GM12801 (cell line): Measurements from ENCODE around the gene TMEM18.

Source experiments
- TF ChIP-seq, protein P1 (sequence below): IDR thresholded peaks from one replicate; pipeline ENCODE4 v1.5.1; 2011; ENCODE audit warnings: control low read depth; ENCODE audit not compliant: insufficient read length; ENCODE audit errors: extremely low read depth

Gene TMEM18

DNA sequence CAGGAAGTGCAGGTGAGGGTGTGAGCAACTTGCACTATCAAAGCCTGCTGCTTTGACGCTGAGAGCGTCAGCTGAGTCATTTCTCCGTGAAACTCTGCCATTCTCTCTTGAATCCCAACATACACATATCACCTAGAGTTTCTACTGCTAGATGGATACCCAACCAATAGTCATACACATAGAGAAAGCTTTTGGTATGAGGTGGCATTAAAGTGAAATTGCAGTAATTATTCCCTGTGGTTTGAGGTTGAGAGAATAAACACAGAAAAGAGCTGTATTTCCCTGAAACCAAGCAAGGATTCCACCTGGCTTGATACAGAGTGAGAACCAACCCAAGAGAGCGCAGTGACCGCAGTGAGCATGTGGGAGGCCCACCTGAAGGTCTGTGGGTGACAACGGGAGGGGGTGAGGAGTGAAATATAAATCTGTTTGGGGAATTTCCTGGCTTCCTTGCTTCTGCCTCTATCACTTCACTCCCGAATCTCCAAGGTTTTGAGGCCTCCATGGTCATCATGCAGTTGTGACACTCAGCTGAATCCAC, 28.8 kb upstream of the TMEM18 start:
- TF ChIP-seq, protein P1, sequence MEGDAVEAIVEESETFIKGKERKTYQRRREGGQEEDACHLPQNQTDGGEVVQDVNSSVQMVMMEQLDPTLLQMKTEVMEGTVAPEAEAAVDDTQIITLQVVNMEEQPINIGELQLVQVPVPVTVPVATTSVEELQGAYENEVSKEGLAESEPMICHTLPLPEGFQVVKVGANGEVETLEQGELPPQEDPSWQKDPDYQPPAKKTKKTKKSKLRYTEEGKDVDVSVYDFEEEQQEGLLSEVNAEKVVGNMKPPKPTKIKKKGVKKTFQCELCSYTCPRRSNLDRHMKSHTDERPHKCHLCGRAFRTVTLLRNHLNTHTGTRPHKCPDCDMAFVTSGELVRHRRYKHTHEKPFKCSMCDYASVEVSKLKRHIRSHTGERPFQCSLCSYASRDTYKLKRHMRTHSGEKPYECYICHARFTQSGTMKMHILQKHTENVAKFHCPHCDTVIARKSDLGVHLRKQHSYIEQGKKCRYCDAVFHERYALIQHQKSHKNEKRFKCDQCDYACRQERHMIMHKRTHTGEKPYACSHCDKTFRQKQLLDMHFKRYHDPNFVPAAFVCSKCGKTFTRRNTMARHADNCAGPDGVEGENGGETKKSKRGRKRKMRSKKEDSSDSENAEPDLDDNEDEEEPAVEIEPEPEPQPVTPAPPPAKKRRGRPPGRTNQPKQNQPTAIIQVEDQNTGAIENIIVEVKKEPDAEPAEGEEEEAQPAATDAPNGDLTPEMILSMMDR, result no peak

DNA sequence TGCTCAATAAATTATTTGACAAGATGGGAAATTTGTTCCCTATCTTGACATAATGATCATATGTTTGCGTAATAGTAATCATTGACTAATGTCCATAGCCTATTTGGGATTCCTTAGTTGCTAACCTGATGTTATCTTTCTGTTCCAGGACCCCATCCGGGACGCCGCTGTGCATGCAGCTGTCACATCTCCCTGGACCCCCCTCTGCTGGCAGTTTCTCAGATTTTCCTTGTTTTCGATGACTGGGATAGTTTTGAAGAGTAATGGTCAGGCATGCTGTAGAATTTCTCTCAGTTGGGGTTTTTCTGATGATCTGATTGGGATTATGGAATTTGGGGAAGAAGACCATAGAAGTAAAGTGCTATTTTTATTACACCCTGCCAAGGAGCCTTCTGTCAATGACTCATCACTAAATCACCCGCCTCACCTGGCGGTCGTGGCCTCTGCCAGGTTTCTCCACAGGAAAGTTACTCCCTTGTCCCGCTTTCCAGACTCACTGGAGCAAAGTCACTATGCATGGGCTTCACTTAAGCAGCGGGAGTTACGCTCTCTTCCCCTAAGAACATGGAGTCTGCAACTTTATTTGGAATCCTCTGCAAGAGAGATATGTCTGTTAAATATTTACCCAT, 19.9 kb upstream of the TMEM18 start:
- TF ChIP-seq, protein P1, result no peak

DNA sequence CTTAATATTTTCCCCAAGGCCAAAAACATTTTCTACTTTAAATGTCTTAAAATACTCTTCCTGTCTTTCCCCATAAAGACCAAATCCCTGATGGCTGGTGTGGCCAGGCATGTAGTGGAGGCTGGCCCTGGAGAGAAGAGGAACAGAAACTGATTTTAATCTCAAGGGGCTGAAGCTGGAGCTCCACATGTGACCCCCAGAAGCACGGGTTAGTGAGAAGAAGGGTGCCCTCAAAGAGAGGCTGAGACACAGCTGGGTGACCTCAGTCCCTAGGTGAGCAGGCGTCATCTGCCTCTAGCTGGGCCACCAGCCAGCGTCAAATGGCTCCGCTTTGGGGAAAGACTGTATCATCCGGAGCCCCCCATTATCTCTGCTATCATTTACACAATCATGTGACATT, 19.3 kb upstream of the TMEM18 start:
- TF ChIP-seq, protein P1, result no peak

DNA sequence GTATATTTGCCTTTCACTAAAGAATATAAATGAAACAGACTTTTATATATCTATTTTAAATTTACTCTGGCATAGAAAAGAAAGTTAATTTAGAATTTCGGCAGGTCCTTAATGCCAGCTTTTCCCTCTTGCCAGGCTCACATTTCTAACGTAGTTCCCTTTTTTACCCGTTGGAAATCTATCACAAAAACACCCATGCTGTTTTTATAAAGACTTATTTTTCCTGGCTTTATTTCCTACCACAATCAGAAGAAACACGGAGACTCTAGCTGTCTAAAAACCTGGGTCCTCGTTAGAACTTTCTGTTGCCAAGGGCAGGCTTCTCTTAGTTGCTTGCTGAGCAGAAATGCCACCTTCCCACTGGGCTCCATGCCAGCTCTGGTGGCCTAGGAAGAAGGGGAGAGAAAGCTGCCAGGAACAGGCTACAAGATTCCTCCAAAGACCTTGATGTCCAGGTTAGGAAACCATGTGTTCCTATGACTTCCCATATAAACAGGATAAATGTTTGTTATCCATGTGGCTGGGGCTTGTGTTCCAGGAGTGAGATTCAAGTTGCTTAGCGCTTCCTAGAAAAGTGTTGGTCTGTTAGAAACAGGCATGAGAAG, 17.8 kb upstream of the TMEM18 start:
- TF ChIP-seq, protein P1, result no peak

DNA sequence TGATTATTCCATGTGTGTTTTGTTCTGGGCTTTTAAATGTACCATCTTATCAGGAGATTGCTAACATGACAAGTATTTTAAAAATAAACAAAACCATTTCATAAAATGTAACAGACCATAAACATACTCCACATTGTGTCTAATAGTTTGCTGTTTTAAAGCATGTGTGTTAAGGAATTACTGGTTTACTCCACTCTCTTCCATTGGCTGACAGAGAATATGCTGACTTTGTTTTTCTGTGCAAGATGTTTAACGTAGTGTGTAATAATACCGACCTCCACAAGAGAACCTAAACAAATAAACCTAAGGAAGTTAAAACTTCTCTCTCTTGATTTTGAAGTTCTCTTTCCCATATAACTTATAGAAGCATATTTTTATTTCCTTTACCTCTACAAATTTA, 17.0 kb upstream of the TMEM18 start:
- TF ChIP-seq, protein P1, result no peak

DNA sequence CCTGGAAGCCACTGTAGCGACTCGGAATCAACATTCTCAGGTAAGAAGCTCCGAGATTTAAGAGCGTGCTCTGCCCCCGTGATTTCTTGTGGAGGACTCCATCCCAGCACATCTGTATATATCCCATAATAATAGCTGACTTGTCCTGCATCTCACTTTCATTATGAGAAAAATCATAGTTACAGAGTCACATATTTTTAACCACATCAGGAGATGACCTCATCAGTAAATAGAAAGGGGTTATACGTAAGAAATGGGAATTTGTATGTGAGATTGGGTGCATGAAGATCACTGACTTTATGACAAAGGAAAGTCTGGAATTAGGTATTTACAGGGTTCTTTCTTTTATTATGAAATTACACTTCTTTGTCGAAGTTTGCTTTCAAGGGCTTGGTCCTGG, 16.4 kb upstream of the TMEM18 start:
- TF ChIP-seq, protein P1, result no peak

DNA sequence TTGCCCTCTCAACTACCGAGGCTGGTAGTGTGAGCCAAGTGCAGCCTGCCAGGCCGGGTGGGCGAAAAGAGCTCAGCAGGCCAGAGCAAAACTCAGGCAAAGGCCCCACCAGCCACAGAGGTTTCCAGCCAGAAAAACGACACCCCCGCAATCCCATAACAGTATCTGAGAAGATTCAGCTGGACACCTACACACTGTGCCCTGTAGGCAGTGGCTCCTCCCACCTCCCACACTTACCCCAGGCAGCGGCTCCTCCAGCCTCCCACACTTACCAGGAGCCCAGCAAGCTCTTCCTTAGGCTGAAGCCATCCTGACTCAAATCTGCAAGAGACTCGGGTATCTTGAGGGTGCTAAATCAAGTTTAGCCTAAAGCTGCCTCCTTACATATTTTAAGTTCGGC, 15.6 kb upstream of the TMEM18 start:
- TF ChIP-seq, protein P1, result no peak
